Endothelial cell of umbilical vein (primary cell): ENCODE data around the gene CCDC195. TPM values are rescaled to one million over a fixed set of nuclear protein-coding genes. Genes with fewer than 3 reads are reported as not detected.

ENCODE experiments used
- BruUV-seq: library from RNA; stranded (reverse); fragments of 400-500 nt; replicated peaks from 2 replicates; lab custom pipeline; 2021; lab: Mats Ljungman, UMichigan
- CTCF ChIA-PET: fragments of 300-600, 350-600 bp; sonication (Branson Sonifier 250); formaldehyde crosslinking; loops from one replicate; lab custom pipeline; 2021; ENCODE audit warnings: antibody characterized with exemption, inconsistent platforms; lab: Charles Lee
- POLR2A ChIA-PET: fragments of 300-600, 350-600 bp; sonication (Branson Sonifier 250); formaldehyde crosslinking; loops from one replicate; lab custom pipeline; 2021; ENCODE audit warnings: antibody characterized with exemption, inconsistent platforms; lab: Charles Lee
- DNase-seq: peaks from one replicate; pipeline ENCODE4 v3.0.0-alpha.2; 2011; ENCODE audit warnings: low read depth, low spot score
- FAIRE-seq: peaks from 2 replicates; lab custom pipeline; 2011; peaks lifted over from hg19 to GRCh38; lab: Jason Lieb, UNC
- H2AFZ ChIP-seq: 2 replicates; pipeline ENCODE4 v1.6.0; 2012; ENCODE audit warnings: low read depth, low read length, control low read depth, inconsistent platforms
- H3K27ac ChIP-seq: 2 replicates; pipeline ENCODE4 v1.5.1; 2011; ENCODE audit warnings: low read depth, mild to moderate bottlenecking, control low read depth, low read length, moderate library complexity; ENCODE audit not compliant: insufficient read depth
- H3K27me3 ChIP-seq, 2 experiments: 2 replicates each; pipeline versions ENCODE4 v1.6.0 to v1.6.1; 2011; ENCODE audit warnings: low read length in 2 of 2, mixed read lengths in 1 of 2; ENCODE audit not compliant: control insufficient read depth in 2 of 2, insufficient read depth in 2 of 2
- H3K36me3 ChIP-seq, 2 experiments: 2 replicates in 1 of 2; 3 replicates in 1 of 2; pipeline ENCODE4 v1.5.1; 2011; ENCODE audit warnings: low read length in 2 of 2, mild to moderate bottlenecking in 1 of 2, moderate library complexity in 1 of 2; ENCODE audit not compliant: control insufficient read depth in 2 of 2, insufficient read depth in 2 of 2; ENCODE audit errors: extremely low read depth in 1 of 2
- H3K4me1 ChIP-seq: 3 replicates; pipeline ENCODE4 v1.5.1; 2011; ENCODE audit warnings: mild to moderate bottlenecking, low read length; ENCODE audit not compliant: control insufficient read depth, insufficient read depth; ENCODE audit errors: extremely low read depth
- H3K4me2 ChIP-seq: 2 replicates; pipeline ENCODE4 v1.6.1; 2011; ENCODE audit warnings: low read length, control low read depth, mixed read lengths; ENCODE audit not compliant: insufficient read depth
- H3K4me3 ChIP-seq, 3 experiments: fragments of 200-600 bp in 1 of 3; sonication (generic), shearing (Covaris generic) in 1 of 3; replicated peaks in 1 of 3; 2 replicates each; pipeline ENCODE4 v1.5.1; 2011 to 2016; ENCODE audit warnings: control low read depth in 3 of 3, low read length in 3 of 3, mild to moderate bottlenecking in 2 of 3, inconsistent platforms in 1 of 3, low read depth in 1 of 3, moderate library complexity in 1 of 3; ENCODE audit not compliant: insufficient read depth in 1 of 3
- H3K79me2 ChIP-seq: 2 replicates; pipeline ENCODE4 v1.6.0; 2012; ENCODE audit warnings: low read length, inconsistent platforms; ENCODE audit not compliant: control insufficient read depth, insufficient read depth
- H3K9ac ChIP-seq: replicated peaks from 2 replicates; pipeline ENCODE3; 2011; ENCODE audit warnings: low read length, control low read depth; ENCODE audit not compliant: insufficient read depth; ENCODE audit errors: extremely low read depth
- H3K9me1 ChIP-seq: replicated peaks from 3 replicates; pipeline ENCODE4 v1.6.0; 2011; ENCODE audit warnings: mild to moderate bottlenecking, low read length; ENCODE audit not compliant: control insufficient read depth, insufficient read depth; ENCODE audit errors: extremely low read depth
- H3K9me3 ChIP-seq: replicated peaks from 2 replicates; pipeline ENCODE4 v1.5.1; 2012; ENCODE audit warnings: low read length, inconsistent platforms; ENCODE audit not compliant: control insufficient read depth, insufficient read depth
- H4K20me1 ChIP-seq: replicated peaks from 2 replicates; pipeline ENCODE3; 2011; ENCODE audit warnings: mild to moderate bottlenecking, low read length; ENCODE audit not compliant: control insufficient read depth, insufficient read depth; ENCODE audit errors: extremely low read depth
- CTCF ChIP-seq, 2 donors: IDR thresholded peaks; 1 replicate in 1 of 2; 2 replicates in 1 of 2; pipeline ENCODE4 v1.5.1; 2011; ENCODE audit warnings: low read length in 2 of 2, mild to moderate bottlenecking in 2 of 2, moderate library complexity in 2 of 2, control low read depth in 1 of 2, inconsistent platforms in 1 of 2, low read depth in 1 of 2; ENCODE audit not compliant: insufficient read depth in 1 of 2; ENCODE audit errors: extremely low read depth in 1 of 2
- EZH2 ChIP-seq: IDR thresholded peaks from 2 replicates; pipeline ENCODE4 v1.6.1; 2012; ENCODE audit warnings: borderline replicate concordance, low read depth, mild to moderate bottlenecking, moderate library complexity, low read length, inconsistent platforms; ENCODE audit not compliant: severe bottlenecking
- FOS ChIP-seq: IDR thresholded peaks from 2 replicates; pipeline ENCODE4 v1.6.1; 2011; ENCODE audit warnings: mild to moderate bottlenecking, low read length, moderate library complexity, borderline replicate concordance; ENCODE audit not compliant: insufficient read depth
- GATA2 ChIP-seq: IDR thresholded peaks from 2 replicates; pipeline ENCODE4 v1.7.0; 2011; ENCODE audit warnings: low read depth, mild to moderate bottlenecking, moderate library complexity, mixed read lengths, low read length; ENCODE audit not compliant: insufficient read length, insufficient read depth
- MAX ChIP-seq: IDR thresholded peaks from 2 replicates; pipeline ENCODE4 v1.6.1; 2011; ENCODE audit not compliant: insufficient read depth, insufficient read length
- MYC ChIP-seq: IDR thresholded peaks from one replicate; pipeline ENCODE4 v1.6.1; 2011; ENCODE audit warnings: mild to moderate bottlenecking, low read depth, low read length
- POLR2AphosphoS5 ChIP-seq: IDR thresholded peaks from 2 replicates; pipeline ENCODE4 v1.6.1; 2012; ENCODE audit warnings: low read depth, mild to moderate bottlenecking, control low read depth, low read length, moderate library complexity; ENCODE audit not compliant: insufficient read depth
- dilution Hi-C: fragments of 300-500 bp; cut with MboI; formaldehyde crosslinking; loops from one replicate; pipeline ENCODE4 v1.15.0; 2019; ENCODE audit warnings: low sequenced_read_pairs; ENCODE audit not compliant: extremely low pct_ligation_motif_present
- intact Hi-C: fragments of 100-400 bp; cut with micrococcal nuclease; formaldehyde crosslinking; loops from one replicate; pipeline ENCODE4 v1.10.0; 2022
- polyA plus RNA-seq, 4 experiments: library from polyadenylated mRNA; depleted of rRNA in 3 of 4; stranded (reverse) in 3 of 4; unstranded in 1 of 4; fragments of >200 nt; gene quantifications; 2 replicates each; pipeline versions ENCODE4 v1.2.1 to v1.2.3, GENCODE V29; 2011 to 2012; ENCODE audit warnings: missing spikeins in 1 of 4
- total RNA-seq: library from RNA; stranded (reverse); gene quantifications from 2 replicates; pipeline ENCODE4 v1.2.3, GENCODE V29; 2021

The CCDC195 gene
- total and polyA plus RNA-seq, 2 donors (not counting 3 experiments of a cell fraction or from before 2014, with no cell fraction given), result not detected

GRCh38 chr2:224723586-224724217, 7.5 kb upstream of the CCDC195 start:
- Histone ChIP-seq H3K4me2 (no peak overlapping the region), H3K9me3 (no peaks in the 10 kb centered on the region), H3K27ac (no peak overlapping the region), H3K4me3 (no peak overlapping the region), H3K4me1 (no peaks in the 10 kb centered on the region), H2AFZ (no peak overlapping the region), H3K79me2 (no peaks in the 10 kb centered on the region), H3K9me1 (no peaks in the 10 kb centered on the region), H4K20me1 (no peaks in the 10 kb centered on the region), H3K27me3 (no peaks in the 10 kb centered on the region), H3K9ac (no peak overlapping the region), H3K36me3 (no peaks in the 10 kb centered on the region)
- no peak for DNase-seq
- TF ChIP-seq GATA2, result no peak
- TF ChIP-seq EZH2, result no peak
- TF ChIP-seq MAX, result no peak
- TF ChIP-seq POLR2AphosphoS5, result no peak
- no peak for TF ChIP-seq FOS
- TF ChIP-seq MYC, result no peak
- no peak for TF ChIP-seq CTCF (IDR thresholded peaks at IDR 0.05; ENCODE audit: extremely low read depth in 1 of 2, insufficient read depth in 1 of 2, low read depth in 1 of 2, low read length in 2 of 2)
- ChIA-PET POLR2A (no interaction called here), CTCF (interaction anchor here (1.6 kb wide), 1 partner anchor 25 kb away, joined by 3 read pairs; no protein-coding TSS in a partner anchor)
- intact Hi-C loops (no loop called here), dilution Hi-C loops (no loop called here)
- no TSS peak for BruUV-seq
- FAIRE-seq, result no peak
